WTC11 (cell line): ENCODE results near the gene GRB10. TPM values are rescaled to one million over a fixed set of nuclear protein-coding genes. Genes with fewer than 3 reads are reported as not detected.

Experiments
- ATAC-seq: fragments of 200-7000 bp; cut with Tn5 transposase; 2 replicates; pipeline ENCODE4 v1.10.0; 2021; ENCODE audit warnings: mild to moderate bottlenecking, moderate library complexity
- CTCF ChIA-PET: fragments of 300-600 bp; sonication (Branson Sonifier 250); formaldehyde crosslinking; loops from one replicate; lab custom pipeline; 2021; ENCODE audit warnings: antibody characterized with exemption; lab: Charles Lee
- POLR2A ChIA-PET: fragments of 350-600 bp; sonication (Branson Sonifier 250); formaldehyde crosslinking; loops from one replicate; lab custom pipeline; 2021; ENCODE audit warnings: antibody characterized with exemption; lab: Charles Lee
- DNase-seq: peaks from one replicate; pipeline ENCODE4 v3.0.0; 2021; ENCODE audit warnings: low spot score
- H3K27ac Mint-ChIP-seq: 2 replicates; pipeline ENCODE4 v1.8.0; 2021; ENCODE audit warnings: mixed read lengths
- H3K27me3 Mint-ChIP-seq: 2 replicates; pipeline ENCODE4 v1.8.0; 2021; ENCODE audit warnings: low read depth, mild to moderate bottlenecking, moderate library complexity, mixed read lengths
- H3K36me3 Mint-ChIP-seq: 2 replicates; pipeline ENCODE4 v1.8.0; 2021; ENCODE audit warnings: mixed read lengths
- H3K4me1 Mint-ChIP-seq: 2 replicates; pipeline ENCODE4 v1.8.0; 2022; ENCODE audit warnings: mixed read lengths
- H3K4me3 Mint-ChIP-seq: 2 replicates; pipeline ENCODE4 v1.8.0; 2021; ENCODE audit warnings: mild to moderate bottlenecking, moderate library complexity, mixed read lengths
- H3K9me3 Mint-ChIP-seq: 2 replicates; pipeline ENCODE4 v1.8.0; 2021; ENCODE audit warnings: mixed read lengths
- ATF1 ChIP-seq: sonication (generic); formaldehyde crosslinking; IDR thresholded peaks from 2 replicates; pipeline ENCODE4 v1.8.1; 2023; ENCODE audit warnings: mild to moderate bottlenecking, moderate library complexity, missing genetic modification reagents
- ETV6 ChIP-seq: sonication (generic); formaldehyde crosslinking; IDR thresholded peaks from 2 replicates; pipeline ENCODE4 v1.8.1; 2022; ENCODE audit warnings: mild to moderate bottlenecking, missing genetic modification reagents
- FOXP1 ChIP-seq: sonication (generic); formaldehyde crosslinking; IDR thresholded peaks from 2 replicates; pipeline ENCODE4 v1.8.0; 2022; ENCODE audit warnings: missing genetic modification reagents, mild to moderate bottlenecking, moderate library complexity, borderline replicate concordance
- GABPB1 ChIP-seq: sonication (generic); formaldehyde crosslinking; IDR thresholded peaks from 2 replicates; pipeline ENCODE4 v1.8.1; 2023; ENCODE audit warnings: mild to moderate bottlenecking, missing genetic modification reagents
- HMGA2 ChIP-seq: fragments of 250-450 bp; sonication (Bioruptor Pico); IDR thresholded peaks from 2 replicates; pipeline ENCODE4 v1.4.0; 2021; ENCODE audit warnings: mild to moderate bottlenecking, moderate library complexity
- JUN ChIP-seq: sonication (generic); formaldehyde crosslinking; IDR thresholded peaks from 2 replicates; pipeline ENCODE4 v1.8.0; 2023; ENCODE audit warnings: mild to moderate bottlenecking, missing genetic modification reagents
- NR2C2 ChIP-seq: sonication (generic); formaldehyde crosslinking; IDR thresholded peaks from 2 replicates; pipeline ENCODE4 v1.8.0; 2022; ENCODE audit warnings: mild to moderate bottlenecking, missing genetic modification reagents
- PRRX2 ChIP-seq: fragments of 250-450 bp; sonication (Bioruptor Pico); IDR thresholded peaks from 2 replicates; pipeline ENCODE4 v1.8.0; 2021; ENCODE audit warnings: mild to moderate bottlenecking
- SMAD4 ChIP-seq: sonication (generic); formaldehyde crosslinking; IDR thresholded peaks from 2 replicates; pipeline ENCODE4 v1.8.0; 2022; ENCODE audit warnings: mild to moderate bottlenecking, missing genetic modification reagents
- TEAD4 ChIP-seq: sonication (generic); formaldehyde crosslinking; IDR thresholded peaks from 2 replicates; pipeline ENCODE4 v1.8.0; 2022; ENCODE audit warnings: mild to moderate bottlenecking, missing genetic modification reagents
- ZNF281 ChIP-seq: sonication (generic); formaldehyde crosslinking; IDR thresholded peaks from 2 replicates; pipeline ENCODE4 v1.8.0; 2023; ENCODE audit warnings: mild to moderate bottlenecking, missing genetic modification reagents
- ZNF416 ChIP-seq: fragments of 250-450 bp; sonication (Bioruptor Pico); IDR thresholded peaks from 2 replicates; pipeline ENCODE4 v1.9.0; 2021; ENCODE audit warnings: mild to moderate bottlenecking, inconsistent platforms
- ZNF423 ChIP-seq: fragments of 250-450 bp; sonication (Bioruptor Pico); IDR thresholded peaks from 2 replicates; pipeline ENCODE4 v2.1.2; 2022; ENCODE audit warnings: mild to moderate bottlenecking, moderate library complexity
- total RNA-seq: library from RNA; stranded (reverse); gene quantifications from 3 replicates; pipeline ENCODE4 v1.2.3, GENCODE V29; 2021
- TF ChIP-seq, protein P1 (sequence below): sonication (generic); formaldehyde crosslinking; IDR thresholded peaks from 2 replicates; pipeline ENCODE4 v1.8.1; 2023; ENCODE audit warnings: mild to moderate bottlenecking, missing genetic modification reagents
- TF ChIP-seq, protein P2 (sequence below): sonication (generic); formaldehyde crosslinking; IDR thresholded peaks from 2 replicates; pipeline ENCODE4 v1.8.1; 2023; ENCODE audit warnings: mild to moderate bottlenecking, missing genetic modification reagents
- TF ChIP-seq, protein P3 (sequence below): sonication (generic); formaldehyde crosslinking; IDR thresholded peaks from 2 replicates; pipeline ENCODE4 v1.8.1; 2023; ENCODE audit warnings: mild to moderate bottlenecking, missing genetic modification reagents, borderline replicate concordance
- TF ChIP-seq, protein P4 (sequence below): sonication (generic); formaldehyde crosslinking; IDR thresholded peaks from 2 replicates; pipeline ENCODE4 v1.8.0; 2022; ENCODE audit warnings: mild to moderate bottlenecking, missing genetic modification reagents
- TF ChIP-seq, protein P5 (sequence below): sonication (generic); formaldehyde crosslinking; IDR thresholded peaks from 2 replicates; pipeline ENCODE4 v1.8.1; 2023; ENCODE audit warnings: mild to moderate bottlenecking, missing genetic modification reagents, moderate library complexity
- TF ChIP-seq, protein P6 (sequence below): fragments of 200-600 bp; IDR thresholded peaks from 2 replicates; pipeline ENCODE4 v1.8.0; 2022; ENCODE audit warnings: antibody characterized with exemption

Gene GRB10
- total RNA-seq, 1 experiment from 2014 or later = 103 TPM

- ATAC-seq = no peak
- ChIA-PET CTCF (no interaction called here), POLR2A (no interaction called here)
- no peak for DNase-seq
- Mint-ChIP-seq H3K4me3 (no peak overlapping the region), H3K9me3 (peaks cover 4% of the 10 kb centered on the region), H3K27ac (0 out of 2 replicates have a peak overlapping the region, but pooled peaks have one; percentile 51), H3K36me3 (peaks cover 30% of the 10 kb centered on the region), H3K27me3 (no peaks in the 10 kb centered on the region), H3K4me1 (peaks cover under 1% of the 10 kb centered on the region; the same call in 1 of the 2 replicates)
- TF ChIP-seq PRRX2 (CRISPR knock-in tag) (no peak), NR2C2 (CRISPR knock-in tag) (no peak), FOXP1 (CRISPR knock-in tag) (no peak), ZNF423 (CRISPR knock-in tag) (no peak), ETV6 (no peak), TEAD4 (CRISPR knock-in tag) (no peak), GABPB1 (CRISPR knock-in tag) (no peak), ZNF416 (CRISPR knock-in tag) (no peak), JUN (CRISPR knock-in tag) (no peak), ATF1 (CRISPR knock-in tag) (no peak), ZNF281 (CRISPR knock-in tag) (no peak)
- TF ChIP-seq, protein P1, sequence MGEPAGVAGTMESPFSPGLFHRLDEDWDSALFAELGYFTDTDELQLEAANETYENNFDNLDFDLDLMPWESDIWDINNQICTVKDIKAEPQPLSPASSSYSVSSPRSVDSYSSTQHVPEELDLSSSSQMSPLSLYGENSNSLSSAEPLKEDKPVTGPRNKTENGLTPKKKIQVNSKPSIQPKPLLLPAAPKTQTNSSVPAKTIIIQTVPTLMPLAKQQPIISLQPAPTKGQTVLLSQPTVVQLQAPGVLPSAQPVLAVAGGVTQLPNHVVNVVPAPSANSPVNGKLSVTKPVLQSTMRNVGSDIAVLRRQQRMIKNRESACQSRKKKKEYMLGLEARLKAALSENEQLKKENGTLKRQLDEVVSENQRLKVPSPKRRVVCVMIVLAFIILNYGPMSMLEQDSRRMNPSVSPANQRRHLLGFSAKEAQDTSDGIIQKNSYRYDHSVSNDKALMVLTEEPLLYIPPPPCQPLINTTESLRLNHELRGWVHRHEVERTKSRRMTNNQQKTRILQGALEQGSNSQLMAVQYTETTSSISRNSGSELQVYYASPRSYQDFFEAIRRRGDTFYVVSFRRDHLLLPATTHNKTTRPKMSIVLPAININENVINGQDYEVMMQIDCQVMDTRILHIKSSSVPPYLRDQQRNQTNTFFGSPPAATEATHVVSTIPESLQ (CRISPR knock-in tag) = no peak
- TF ChIP-seq, protein P2, sequence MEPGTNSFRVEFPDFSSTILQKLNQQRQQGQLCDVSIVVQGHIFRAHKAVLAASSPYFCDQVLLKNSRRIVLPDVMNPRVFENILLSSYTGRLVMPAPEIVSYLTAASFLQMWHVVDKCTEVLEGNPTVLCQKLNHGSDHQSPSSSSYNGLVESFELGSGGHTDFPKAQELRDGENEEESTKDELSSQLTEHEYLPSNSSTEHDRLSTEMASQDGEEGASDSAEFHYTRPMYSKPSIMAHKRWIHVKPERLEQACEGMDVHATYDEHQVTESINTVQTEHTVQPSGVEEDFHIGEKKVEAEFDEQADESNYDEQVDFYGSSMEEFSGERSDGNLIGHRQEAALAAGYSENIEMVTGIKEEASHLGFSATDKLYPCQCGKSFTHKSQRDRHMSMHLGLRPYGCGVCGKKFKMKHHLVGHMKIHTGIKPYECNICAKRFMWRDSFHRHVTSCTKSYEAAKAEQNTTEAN (CRISPR knock-in tag) = no peak
- TF ChIP-seq, protein P3, sequence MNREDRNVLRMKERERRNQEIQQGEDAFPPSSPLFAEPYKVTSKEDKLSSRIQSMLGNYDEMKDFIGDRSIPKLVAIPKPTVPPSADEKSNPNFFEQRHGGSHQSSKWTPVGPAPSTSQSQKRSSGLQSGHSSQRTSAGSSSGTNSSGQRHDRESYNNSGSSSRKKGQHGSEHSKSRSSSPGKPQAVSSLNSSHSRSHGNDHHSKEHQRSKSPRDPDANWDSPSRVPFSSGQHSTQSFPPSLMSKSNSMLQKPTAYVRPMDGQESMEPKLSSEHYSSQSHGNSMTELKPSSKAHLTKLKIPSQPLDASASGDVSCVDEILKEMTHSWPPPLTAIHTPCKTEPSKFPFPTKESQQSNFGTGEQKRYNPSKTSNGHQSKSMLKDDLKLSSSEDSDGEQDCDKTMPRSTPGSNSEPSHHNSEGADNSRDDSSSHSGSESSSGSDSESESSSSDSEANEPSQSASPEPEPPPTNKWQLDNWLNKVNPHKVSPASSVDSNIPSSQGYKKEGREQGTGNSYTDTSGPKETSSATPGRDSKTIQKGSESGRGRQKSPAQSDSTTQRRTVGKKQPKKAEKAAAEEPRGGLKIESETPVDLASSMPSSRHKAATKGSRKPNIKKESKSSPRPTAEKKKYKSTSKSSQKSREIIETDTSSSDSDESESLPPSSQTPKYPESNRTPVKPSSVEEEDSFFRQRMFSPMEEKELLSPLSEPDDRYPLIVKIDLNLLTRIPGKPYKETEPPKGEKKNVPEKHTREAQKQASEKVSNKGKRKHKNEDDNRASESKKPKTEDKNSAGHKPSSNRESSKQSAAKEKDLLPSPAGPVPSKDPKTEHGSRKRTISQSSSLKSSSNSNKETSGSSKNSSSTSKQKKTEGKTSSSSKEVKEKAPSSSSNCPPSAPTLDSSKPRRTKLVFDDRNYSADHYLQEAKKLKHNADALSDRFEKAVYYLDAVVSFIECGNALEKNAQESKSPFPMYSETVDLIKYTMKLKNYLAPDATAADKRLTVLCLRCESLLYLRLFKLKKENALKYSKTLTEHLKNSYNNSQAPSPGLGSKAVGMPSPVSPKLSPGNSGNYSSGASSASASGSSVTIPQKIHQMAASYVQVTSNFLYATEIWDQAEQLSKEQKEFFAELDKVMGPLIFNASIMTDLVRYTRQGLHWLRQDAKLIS = no peak
- TF ChIP-seq, protein P4, sequence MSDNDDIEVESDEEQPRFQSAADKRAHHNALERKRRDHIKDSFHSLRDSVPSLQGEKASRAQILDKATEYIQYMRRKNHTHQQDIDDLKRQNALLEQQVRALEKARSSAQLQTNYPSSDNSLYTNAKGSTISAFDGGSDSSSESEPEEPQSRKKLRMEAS = no peak
Measured at GRCh38 chr7:50671386-50671785, 111.3 kb downstream of the GRB10 start.

DNA sequence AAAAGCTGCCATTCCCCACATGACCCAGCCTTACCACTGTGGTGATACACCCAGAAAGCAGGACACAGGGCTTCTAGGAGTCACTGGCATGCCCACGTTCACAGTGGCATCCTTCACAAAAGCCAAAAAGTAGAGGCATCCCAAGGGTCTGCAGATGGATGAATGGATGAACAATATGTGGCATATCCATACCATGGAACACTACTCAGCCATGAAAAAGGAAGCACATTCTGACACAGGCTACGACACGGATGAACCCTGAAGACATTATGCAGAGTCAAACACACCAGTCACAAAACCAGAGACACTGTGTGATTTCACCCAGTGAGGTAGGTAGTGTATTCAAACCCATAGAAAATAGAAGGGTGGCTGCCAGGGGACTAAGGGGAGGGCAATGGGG is 112.8 kb downstream of the GRB10 start:
- CTCF ChIA-PET = no interaction called here
- no peak overlapping the region for H3K27ac Mint-ChIP-seq
- no peaks in the 10 kb centered on the region for H3K27me3 Mint-ChIP-seq
- DNase-seq (no peak), ATAC-seq (no peak)
- POLR2A ChIA-PET = no interaction called here
- H3K4me1 Mint-ChIP-seq = no peaks in the 10 kb centered on the region
- H3K9me3 Mint-ChIP-seq = peaks cover 4% of the 10 kb centered on the region
- no peak overlapping the region for H3K4me3 Mint-ChIP-seq
- H3K36me3 Mint-ChIP-seq = peaks cover 32% of the 10 kb centered on the region
- TF ChIP-seq, protein P5, sequence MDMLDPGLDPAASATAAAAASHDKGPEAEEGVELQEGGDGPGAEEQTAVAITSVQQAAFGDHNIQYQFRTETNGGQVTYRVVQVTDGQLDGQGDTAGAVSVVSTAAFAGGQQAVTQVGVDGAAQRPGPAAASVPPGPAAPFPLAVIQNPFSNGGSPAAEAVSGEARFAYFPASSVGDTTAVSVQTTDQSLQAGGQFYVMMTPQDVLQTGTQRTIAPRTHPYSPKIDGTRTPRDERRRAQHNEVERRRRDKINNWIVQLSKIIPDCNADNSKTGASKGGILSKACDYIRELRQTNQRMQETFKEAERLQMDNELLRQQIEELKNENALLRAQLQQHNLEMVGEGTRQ (CRISPR knock-in tag) = no peak
- no peak for TF ChIP-seq HMGA2 (CRISPR knock-in tag)
- no peak for TF ChIP-seq SMAD4
- TF ChIP-seq, protein P3 = no peak
- TF ChIP-seq, protein P6, sequence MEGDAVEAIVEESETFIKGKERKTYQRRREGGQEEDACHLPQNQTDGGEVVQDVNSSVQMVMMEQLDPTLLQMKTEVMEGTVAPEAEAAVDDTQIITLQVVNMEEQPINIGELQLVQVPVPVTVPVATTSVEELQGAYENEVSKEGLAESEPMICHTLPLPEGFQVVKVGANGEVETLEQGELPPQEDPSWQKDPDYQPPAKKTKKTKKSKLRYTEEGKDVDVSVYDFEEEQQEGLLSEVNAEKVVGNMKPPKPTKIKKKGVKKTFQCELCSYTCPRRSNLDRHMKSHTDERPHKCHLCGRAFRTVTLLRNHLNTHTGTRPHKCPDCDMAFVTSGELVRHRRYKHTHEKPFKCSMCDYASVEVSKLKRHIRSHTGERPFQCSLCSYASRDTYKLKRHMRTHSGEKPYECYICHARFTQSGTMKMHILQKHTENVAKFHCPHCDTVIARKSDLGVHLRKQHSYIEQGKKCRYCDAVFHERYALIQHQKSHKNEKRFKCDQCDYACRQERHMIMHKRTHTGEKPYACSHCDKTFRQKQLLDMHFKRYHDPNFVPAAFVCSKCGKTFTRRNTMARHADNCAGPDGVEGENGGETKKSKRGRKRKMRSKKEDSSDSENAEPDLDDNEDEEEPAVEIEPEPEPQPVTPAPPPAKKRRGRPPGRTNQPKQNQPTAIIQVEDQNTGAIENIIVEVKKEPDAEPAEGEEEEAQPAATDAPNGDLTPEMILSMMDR = no peak
